DND-41 (cell line): ENCODE data around the gene SRP68.
A peak's percentile ranks its signal among the peaks of the same experiment; 100 is the strongest.

Experiments
- ATAC-seq: fragments of 200-7000 bp; cut with Tn5 transposase; 3 replicates; pipeline ENCODE4 v1.9.1; 2021; ENCODE audit warnings: low read depth; ENCODE audit not compliant: insufficient read depth
- DNase-seq: peaks from one replicate; pipeline ENCODE4 v3.0.0-alpha.2; 2020
- H2AFZ ChIP-seq: 2 replicates; pipeline ENCODE4 v1.6.0; 2012; ENCODE audit warnings: low read depth, low read length
- H3K27ac ChIP-seq: 2 replicates; pipeline ENCODE4 v1.5.1; 2012; ENCODE audit warnings: low read length, inconsistent platforms
- H3K27me3 ChIP-seq: fragments of 200-600 bp; sonication (generic); 2 replicates; pipeline ENCODE4 v1.6.0; 2012; ENCODE audit warnings: low read length, mild to moderate bottlenecking, inconsistent platforms; ENCODE audit not compliant: insufficient read depth, poor library complexity
- H3K36me3 ChIP-seq: 2 replicates; pipeline ENCODE4 v1.5.1; 2012; ENCODE audit warnings: low read length, inconsistent platforms; ENCODE audit not compliant: insufficient read depth
- H3K4me1 ChIP-seq: 2 replicates; pipeline ENCODE4 v1.5.1; 2012; ENCODE audit warnings: mild to moderate bottlenecking, low read length; ENCODE audit not compliant: insufficient read depth
- H3K4me2 ChIP-seq: 2 replicates; pipeline ENCODE4 v1.6.0; 2012; ENCODE audit warnings: mild to moderate bottlenecking, moderate library complexity, low read length, inconsistent platforms; ENCODE audit not compliant: insufficient read depth
- H3K4me3 ChIP-seq, 2 experiments: fragments of 200-600 bp in 1 of 2; shearing (Covaris generic) in 1 of 2; 2 replicates each; pipeline ENCODE4 v1.5.1; 2012 to 2016; ENCODE audit warnings: inconsistent platforms in 2 of 2, low read length in 2 of 2, mild to moderate bottlenecking in 2 of 2, low read depth in 1 of 2, moderate library complexity in 1 of 2
- H3K79me2 ChIP-seq: 2 replicates; pipeline ENCODE4 v1.6.0; 2012; ENCODE audit warnings: low read length, inconsistent platforms; ENCODE audit not compliant: insufficient read depth
- H3K9ac ChIP-seq: 2 replicates; pipeline ENCODE4 v1.6.0; 2012; ENCODE audit warnings: low read depth, mild to moderate bottlenecking, inconsistent platforms, low read length, moderate library complexity
- H3K9me3 ChIP-seq: 2 replicates; pipeline ENCODE4 v1.5.1; 2012; ENCODE audit warnings: low read length, moderate library complexity, mild to moderate bottlenecking, inconsistent platforms; ENCODE audit not compliant: insufficient read depth, severe bottlenecking
- H4K20me1 ChIP-seq: 2 replicates; pipeline ENCODE4 v1.6.0; 2012; ENCODE audit warnings: low read length; ENCODE audit not compliant: insufficient read depth
- EZH2 ChIP-seq: IDR thresholded peaks from 3 replicates; pipeline ENCODE4 v1.6.1; 2012; ENCODE audit warnings: borderline replicate concordance, low read depth, mild to moderate bottlenecking, moderate library complexity, low read length, inconsistent platforms; ENCODE audit not compliant: severe bottlenecking
- TF ChIP-seq, protein P1 (sequence below): IDR thresholded peaks from 2 replicates; pipeline ENCODE4 v1.5.1; 2012; ENCODE audit warnings: borderline replicate concordance, low read length, moderate library complexity, mild to moderate bottlenecking; ENCODE audit not compliant: poor library complexity, severe bottlenecking; ENCODE audit errors: extremely low read depth

The SRP68 gene

DNA sequence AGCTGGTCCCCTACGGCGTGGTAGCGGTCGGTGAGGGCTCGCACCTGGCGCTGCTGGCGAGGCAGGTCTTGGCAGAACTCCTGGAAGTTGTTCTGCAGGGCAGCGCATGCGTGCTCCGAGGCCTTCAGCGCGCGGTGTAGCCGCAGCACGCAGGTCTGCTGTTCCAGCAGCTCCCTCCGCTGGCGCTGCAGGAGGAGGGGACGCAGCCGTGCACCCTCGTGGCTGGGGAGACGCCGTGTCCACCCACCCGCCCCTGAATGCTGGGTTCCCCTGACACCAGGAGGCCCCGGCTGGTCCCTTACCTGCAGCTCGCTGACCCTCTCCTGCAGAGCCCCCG lies 57.4 kb downstream of the SRP68 start:
- ATAC-seq (no peak), DNase-seq (no peak)
- Histone ChIP-seq H3K79me2 (no peaks in the 10 kb centered on the region), H3K9me3 (no peaks in the 10 kb centered on the region), H4K20me1 (no peaks in the 10 kb centered on the region), H3K4me1 (peaks cover 8% of the 10 kb centered on the region), H3K27ac (no peak overlapping the region), H3K4me2 (no peak overlapping the region), H3K4me3 (no peak overlapping the region), H3K36me3 (no peaks in the 10 kb centered on the region), H2AFZ (no peak overlapping the region), H3K9ac (no peak overlapping the region), H3K27me3 (no peaks in the 10 kb centered on the region)
- TF ChIP-seq EZH2 = no peak
- TF ChIP-seq, protein P1, sequence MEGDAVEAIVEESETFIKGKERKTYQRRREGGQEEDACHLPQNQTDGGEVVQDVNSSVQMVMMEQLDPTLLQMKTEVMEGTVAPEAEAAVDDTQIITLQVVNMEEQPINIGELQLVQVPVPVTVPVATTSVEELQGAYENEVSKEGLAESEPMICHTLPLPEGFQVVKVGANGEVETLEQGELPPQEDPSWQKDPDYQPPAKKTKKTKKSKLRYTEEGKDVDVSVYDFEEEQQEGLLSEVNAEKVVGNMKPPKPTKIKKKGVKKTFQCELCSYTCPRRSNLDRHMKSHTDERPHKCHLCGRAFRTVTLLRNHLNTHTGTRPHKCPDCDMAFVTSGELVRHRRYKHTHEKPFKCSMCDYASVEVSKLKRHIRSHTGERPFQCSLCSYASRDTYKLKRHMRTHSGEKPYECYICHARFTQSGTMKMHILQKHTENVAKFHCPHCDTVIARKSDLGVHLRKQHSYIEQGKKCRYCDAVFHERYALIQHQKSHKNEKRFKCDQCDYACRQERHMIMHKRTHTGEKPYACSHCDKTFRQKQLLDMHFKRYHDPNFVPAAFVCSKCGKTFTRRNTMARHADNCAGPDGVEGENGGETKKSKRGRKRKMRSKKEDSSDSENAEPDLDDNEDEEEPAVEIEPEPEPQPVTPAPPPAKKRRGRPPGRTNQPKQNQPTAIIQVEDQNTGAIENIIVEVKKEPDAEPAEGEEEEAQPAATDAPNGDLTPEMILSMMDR = no peak

DNA sequence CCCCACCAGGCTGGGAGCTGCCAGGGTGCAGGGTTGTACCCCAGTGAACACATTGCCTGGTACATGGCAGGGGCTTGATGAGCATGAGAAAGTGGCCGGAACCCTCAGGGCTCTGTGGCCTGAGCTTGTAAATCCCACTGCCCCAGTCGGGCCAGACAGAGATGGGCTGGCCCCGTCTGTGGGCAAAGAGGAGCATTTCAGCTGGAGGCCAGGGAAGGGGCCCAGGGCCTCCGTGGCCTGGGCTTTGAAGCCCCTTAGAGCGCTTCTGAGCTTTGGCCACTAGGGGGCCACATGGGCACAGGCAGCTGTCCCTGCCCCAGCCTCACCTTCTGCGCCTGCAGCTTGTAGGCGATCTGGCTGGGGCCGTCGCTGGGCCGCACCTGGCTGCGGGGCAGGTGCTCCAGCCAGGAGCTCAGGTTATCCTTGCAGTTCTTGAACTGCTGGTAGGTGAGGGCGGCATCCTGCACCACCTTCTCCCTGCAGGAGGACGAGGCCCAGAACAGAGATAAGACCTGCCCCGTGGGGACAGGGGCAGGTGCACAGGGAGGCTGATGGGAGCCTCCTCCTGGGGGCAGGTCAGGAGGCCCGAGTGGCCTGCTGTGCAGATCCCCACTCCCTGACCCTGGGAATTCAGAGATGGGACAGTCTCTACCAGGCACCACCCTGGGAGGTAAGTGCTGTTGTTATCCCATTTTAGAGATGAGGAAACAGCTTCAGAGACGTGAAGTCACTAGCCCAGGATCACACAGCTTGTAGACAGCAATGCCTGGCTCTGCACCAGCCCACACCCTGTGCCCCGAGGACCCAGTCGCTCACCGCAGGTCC lies 58.0 kb downstream of the SRP68 start:
- DNase-seq (peak; percentile 82), ATAC-seq (peak; percentile 99)
- TF ChIP-seq, protein P1 = peak; percentile 96
- no peak for TF ChIP-seq EZH2
- peak overlapping the region; percentile 27; the same call in 1 of the 2 replicates for H3K9ac ChIP-seq
- H2AFZ ChIP-seq = peak overlapping the region; percentile 62
- no peaks in the 10 kb centered on the region for H3K79me2 ChIP-seq
- no peaks in the 10 kb centered on the region for H3K9me3 ChIP-seq
- H3K27ac ChIP-seq = peak overlapping the region; percentile 59
- H3K36me3 ChIP-seq = no peaks in the 10 kb centered on the region
- peaks cover 8% of the 10 kb centered on the region for H3K4me1 ChIP-seq
- H4K20me1 ChIP-seq = no peaks in the 10 kb centered on the region
- no peaks in the 10 kb centered on the region for H3K27me3 ChIP-seq
- H3K4me3 ChIP-seq = no peak overlapping the region
- H3K4me2 ChIP-seq = 0 out of 2 replicates have a peak overlapping the region, but pooled peaks have one; percentile 16

DNA sequence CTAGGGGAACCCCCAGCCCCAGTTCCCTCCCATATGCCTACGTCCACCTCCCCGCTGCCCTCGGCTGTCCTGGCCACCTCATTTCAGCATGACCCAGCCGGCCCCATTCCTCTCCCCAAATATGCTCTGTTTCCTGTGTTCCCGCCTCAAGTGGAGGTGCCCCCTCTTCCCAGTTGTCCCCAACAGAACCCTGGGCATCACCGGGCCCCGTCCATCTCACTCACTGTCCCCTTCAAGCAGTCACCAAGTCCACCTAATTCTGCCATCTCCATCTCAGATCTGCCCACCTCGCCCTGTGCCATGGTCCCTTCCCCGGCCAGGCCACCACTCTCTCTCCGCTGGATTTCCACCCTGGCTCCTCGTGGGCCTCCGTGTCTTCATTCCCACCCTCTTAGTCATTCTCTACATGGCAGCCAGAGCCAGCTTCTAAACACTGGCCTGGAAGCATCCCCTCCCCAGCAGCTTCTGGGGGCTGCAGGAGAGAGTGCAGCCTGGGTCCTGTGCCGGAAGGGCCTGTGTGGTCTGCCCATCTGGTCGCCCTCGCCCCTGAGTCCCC lies 58.9 kb downstream of the SRP68 start:
- peak overlapping the region; percentile 59; the same call in 1 of the 2 replicates for H3K27ac ChIP-seq
- no peak for ATAC-seq
- no peaks in the 10 kb centered on the region for H3K9me3 ChIP-seq

More for the DNA sequence above, 58.9 kb downstream of the SRP68 start:
- Histone ChIP-seq H3K4me2 (no peak overlapping the region), H3K4me3 (no peak overlapping the region), H3K36me3 (no peaks in the 10 kb centered on the region), H3K9ac (peak overlapping the region; percentile 27; the same call in 1 of the 2 replicates), H2AFZ (peak overlapping the region; percentile 62), H4K20me1 (no peaks in the 10 kb centered on the region), H3K27me3 (no peaks in the 10 kb centered on the region), H3K4me1 (peaks cover 8% of the 10 kb centered on the region), H3K79me2 (no peaks in the 10 kb centered on the region)
- TF ChIP-seq EZH2 = no peak
- TF ChIP-seq, protein P1 = no peak
- DNase-seq = no peak
